ENCODE results near the gene SLC13A3.

GRCh38 chr20:46576774-46577395 lies 74.4 kb downstream of the SLC13A3 start:
- TF ChIP-seq CREB1 (IDR thresholded peaks at IDR 0.05; ENCODE audit: low read depth), result no peak
- TF ChIP-seq REST (IDR thresholded peaks at IDR 0.05; ENCODE audit: low read depth), result no peak
- TF ChIP-seq NFIC (IDR thresholded peaks at IDR 0.05), result no peak
- TF ChIP-seq TCF12 (IDR thresholded peaks at IDR 0.05; ENCODE audit: low read depth), result no peak

All from Ishikawa (cell line).